Prostate gland (tissue), 2 donors: Measurements from ENCODE around the gene KAZALD1. TPM values are rescaled to one million over a fixed set of nuclear protein-coding genes. Genes with fewer than 3 reads are reported as not detected.

Experiments used
- DNase-seq: peaks from one replicate; pipeline ENCODE4 v3.0.0-alpha.2; 2019; ENCODE audit warnings: low spot score
- H3K27ac ChIP-seq, 2 donors: fragments of 200-600 bp; sonication (generic); 2 replicates each; pipeline ENCODE4 v1.5.1; 2017 to 2019
- H3K27me3 ChIP-seq: fragments of 200-600 bp; sonication (generic); replicated peaks from 2 replicates; pipeline ENCODE4 v1.5.1; 2019; ENCODE audit not compliant: insufficient read depth
- H3K36me3 ChIP-seq, 2 donors: fragments of 200-600 bp; sonication (generic); 1 replicate in 1 of 2; 2 replicates in 1 of 2; pipeline versions ENCODE4 v1.5.1 to v1.8.1; 2017 to 2019
- H3K4me1 ChIP-seq: fragments of 200-600 bp; sonication (generic); replicated peaks from 2 replicates; pipeline ENCODE4 v1.5.1; 2019
- H3K4me3 ChIP-seq, 2 donors: fragments of 200-600 bp; sonication (generic); 2 replicates each; pipeline ENCODE4 v1.5.1; 2017 to 2019
- H3K9me3 ChIP-seq: fragments of 200-600 bp; sonication (generic); 2 replicates; pipeline ENCODE4 v1.5.1; 2017
- POLR2A ChIP-seq: fragments of 450-650 bp; IDR thresholded peaks from one replicate; pipeline ENCODE4 v1.6.1; 2016; ENCODE audit warnings: antibody characterized with exemption, mild to moderate bottlenecking
- POLR2AphosphoS5 ChIP-seq: sonication (generic); formaldehyde crosslinking; IDR thresholded peaks from one replicate; pipeline ENCODE4 v1.6.1; 2017; ENCODE audit warnings: antibody characterized with exemption
- WGBS: methylation state at CpG from one replicate; pipeline ENCODE4 v1.1.5; 2018; 5-methylcytosine and 5-hydroxymethylcytosine counted together
- intact Hi-C: fragments of 100-400 bp; cut with DNase I; formaldehyde crosslinking; loops from one replicate; pipeline ENCODE4 v1.14.2; 2022
- total RNA-seq, 2 donors: library from RNA; depleted of rRNA; stranded (reverse); fragments of >200 nt; gene quantifications; one replicate each; pipeline ENCODE4 v1.1.0, GENCODE V29; 2016
- TF ChIP-seq, protein P1 (sequence below), 4 experiments: fragments of 200-600 bp in 2 of 4; fragments of 450-650 bp in 2 of 4; sonication (generic) in 2 of 4; IDR thresholded peaks; 1 replicate in 3 of 4; 2 replicates in 1 of 4; pipeline ENCODE4 v1.5.1; 2016 to 2019; ENCODE audit warnings: antibody characterized with exemption in 4 of 4, mild to moderate bottlenecking in 2 of 4, moderate library complexity in 2 of 4

The KAZALD1 gene
- total RNA-seq, 2 donors from 2014 or later: 9.8 to 24.4 TPM

DNA sequence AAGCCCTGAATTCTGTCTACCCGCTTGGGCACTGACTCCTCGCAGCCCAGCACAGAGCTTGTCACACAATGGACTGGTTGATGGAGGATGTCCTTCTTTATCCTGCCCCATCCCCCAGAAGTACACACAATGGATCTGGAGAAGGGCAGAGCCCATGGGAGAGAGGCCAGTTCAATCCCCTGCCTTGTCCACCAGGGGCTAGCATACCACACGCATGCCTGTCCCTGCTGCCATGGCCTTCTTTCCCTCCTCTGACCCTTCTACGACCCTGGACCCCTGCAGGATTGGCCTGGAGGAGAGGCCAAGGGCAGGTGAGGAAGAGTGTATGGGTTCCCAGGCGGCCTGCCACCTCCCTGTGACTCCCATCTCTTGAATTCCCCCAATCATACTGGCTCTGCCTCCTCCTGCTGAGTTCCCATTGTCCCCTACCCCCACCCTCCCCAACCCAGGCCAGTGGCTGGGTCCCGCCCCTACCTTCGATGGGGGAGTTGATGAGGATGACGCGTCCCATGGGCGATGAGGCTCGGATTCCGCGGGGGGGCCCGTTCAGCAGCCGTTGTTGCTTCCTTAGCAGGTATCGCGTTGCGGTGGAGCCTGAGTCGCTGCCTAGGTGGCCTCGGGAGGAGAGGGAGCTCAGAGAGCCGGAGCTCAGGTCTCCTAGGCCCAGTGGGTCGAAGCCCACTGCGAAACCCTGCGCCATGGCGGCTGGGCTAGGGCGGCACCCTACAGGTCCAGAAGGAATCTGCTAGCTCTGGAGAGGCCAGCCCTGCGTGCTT is 32.1 kb upstream of the KAZALD1 start:
- Histone ChIP-seq H3K36me3 (no peaks in the 10 kb centered on the region), H3K27me3 (no peaks in the 10 kb centered on the region), H3K4me3 (no peak overlapping the region), H3K4me1 (peaks cover 16% of the 10 kb centered on the region), H3K9me3 (no peaks in the 10 kb centered on the region), H3K27ac (no peak overlapping the region)
- DNase-seq: no peak
- WGBS: 62% methylated on average over 27 of the region's 27 CpGs
- intact Hi-C loops: loop anchor here (5.0 kb wide), 1 partner anchor 38 kb away; no protein-coding TSS in a partner anchor
- TF ChIP-seq, protein P1, sequence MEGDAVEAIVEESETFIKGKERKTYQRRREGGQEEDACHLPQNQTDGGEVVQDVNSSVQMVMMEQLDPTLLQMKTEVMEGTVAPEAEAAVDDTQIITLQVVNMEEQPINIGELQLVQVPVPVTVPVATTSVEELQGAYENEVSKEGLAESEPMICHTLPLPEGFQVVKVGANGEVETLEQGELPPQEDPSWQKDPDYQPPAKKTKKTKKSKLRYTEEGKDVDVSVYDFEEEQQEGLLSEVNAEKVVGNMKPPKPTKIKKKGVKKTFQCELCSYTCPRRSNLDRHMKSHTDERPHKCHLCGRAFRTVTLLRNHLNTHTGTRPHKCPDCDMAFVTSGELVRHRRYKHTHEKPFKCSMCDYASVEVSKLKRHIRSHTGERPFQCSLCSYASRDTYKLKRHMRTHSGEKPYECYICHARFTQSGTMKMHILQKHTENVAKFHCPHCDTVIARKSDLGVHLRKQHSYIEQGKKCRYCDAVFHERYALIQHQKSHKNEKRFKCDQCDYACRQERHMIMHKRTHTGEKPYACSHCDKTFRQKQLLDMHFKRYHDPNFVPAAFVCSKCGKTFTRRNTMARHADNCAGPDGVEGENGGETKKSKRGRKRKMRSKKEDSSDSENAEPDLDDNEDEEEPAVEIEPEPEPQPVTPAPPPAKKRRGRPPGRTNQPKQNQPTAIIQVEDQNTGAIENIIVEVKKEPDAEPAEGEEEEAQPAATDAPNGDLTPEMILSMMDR (IDR thresholded peaks at IDR 0.05): no peak
- TF ChIP-seq POLR2A: no peak
- no peak for TF ChIP-seq POLR2AphosphoS5

- H3K4me3 ChIP-seq: peak overlapping the region; percentile 70 to 75
- no peaks in the 10 kb centered on the region for H3K27me3 ChIP-seq
- WGBS: 12% methylated on average over 25 of the region's 25 CpGs
- H3K27ac ChIP-seq: peak overlapping the region; percentile 97
- H3K4me1 ChIP-seq: peaks cover 16% of the 10 kb centered on the region
- intact Hi-C loops: loop anchor here (5.0 kb wide), 1 partner anchor 37 kb away; no protein-coding TSS in a partner anchor
- no peak for DNase-seq
- TF ChIP-seq POLR2AphosphoS5 (no peak), POLR2A (no peak)
- TF ChIP-seq, protein P1 (IDR thresholded peaks at IDR 0.05): no peak
- H3K9me3 ChIP-seq: no peaks in the 10 kb centered on the region
- peaks cover 0 to 4% of the 10 kb centered on the region in 2 donors for H3K36me3 ChIP-seq
Observed at GRCh38 chr10:101030496-101031127, 31.2 kb upstream of the KAZALD1 start.

DNA sequence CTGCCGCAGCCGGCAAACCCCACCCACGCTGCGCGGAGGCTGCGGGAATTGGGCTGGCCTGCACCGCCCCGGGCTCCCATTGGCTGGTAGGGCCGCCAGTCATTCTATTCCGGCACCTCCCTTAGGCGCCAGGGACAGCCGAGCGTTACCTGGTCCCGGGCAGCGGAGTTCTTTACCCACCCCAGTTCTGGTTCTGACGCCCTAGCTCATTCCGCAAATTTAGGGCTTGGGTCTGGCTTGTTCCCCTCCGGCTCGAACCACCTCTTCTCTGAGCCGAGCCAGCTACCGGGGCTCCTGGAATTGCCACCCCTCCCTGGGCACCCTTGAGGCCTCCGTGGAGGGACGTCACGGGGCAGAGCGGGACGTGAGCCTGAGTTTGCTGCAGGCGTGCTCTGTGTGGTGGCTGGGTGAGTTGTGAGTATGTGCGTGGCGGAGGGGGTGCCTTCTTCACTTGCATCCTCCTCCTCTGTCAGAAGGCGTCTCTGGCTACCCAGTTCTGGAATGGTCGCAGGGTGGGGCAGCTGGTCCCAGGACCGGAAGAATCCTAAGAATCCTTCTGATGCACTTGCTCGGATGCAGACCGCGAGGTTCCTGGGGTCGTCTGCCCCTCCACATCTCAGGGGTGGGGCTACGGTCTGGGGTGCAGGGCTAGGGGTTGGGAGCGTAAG is 30.5 kb upstream of the KAZALD1 start, which contains the start of the genes PDZD7 and SFXN3:
PDZD7 (minus strand) TSS at position 2 of the 668 bp plus-strand sequence. CDS start 910 bp downstream, outside the sequence.
SFXN3 (plus strand) TSS at position 107 of the 668 bp plus-strand sequence. CDS start 3,461 bp downstream, outside the sequence.
- Histone ChIP-seq H3K27me3 (no peaks in the 10 kb centered on the region), H3K4me1 (peaks cover 16% of the 10 kb centered on the region), H3K4me3 (peak within 1 kb of the TSS; percentile 70 to 75), H3K27ac (peak within 1 kb of the TSS; percentile 97), H3K36me3 (peaks cover 0 to 4% of the 10 kb centered on the region in 2 donors), H3K9me3 (no peaks in the 10 kb centered on the region)
- DNase-seq: peak; percentile 95
- TF ChIP-seq, protein P1 (IDR thresholded peaks at IDR 0.05): peak in 1 of 4 experiments; percentile 32
- TF ChIP-seq POLR2A (peak; percentile 82), POLR2AphosphoS5 (peak; percentile 94)
- intact Hi-C loops: loop anchor here (5.0 kb wide), 1 partner anchor 36 kb away; no protein-coding TSS in a partner anchor
- WGBS: 1% methylated on average over 32 of the region's 38 CpGs

GRCh38 chr10:101031796-101032636 is 29.8 kb upstream of the KAZALD1 start:
- TF ChIP-seq POLR2A (peak; percentile 81), POLR2AphosphoS5 (peak; percentile 75)
- TF ChIP-seq, protein P1 (IDR thresholded peaks at IDR 0.05): no peak
- Histone ChIP-seq H3K9me3 (no peaks in the 10 kb centered on the region), H3K4me3 (peak overlapping the region; percentile 70 to 75), H3K27me3 (no peaks in the 10 kb centered on the region), H3K36me3 (peaks cover 0 to 4% of the 10 kb centered on the region in 2 donors), H3K4me1 (peaks cover 16% of the 10 kb centered on the region), H3K27ac (peak overlapping the region; percentile 97)
- WGBS: under 1% methylated on average over 47 of the region's 47 CpGs
- intact Hi-C loops: loop anchor here (5.0 kb wide), 1 partner anchor 35 kb away; no protein-coding TSS in a partner anchor
- peak; percentile 66 for DNase-seq
